ENCODE data around the gene NDUFC2.
"Not testable (repeated sequence)": the region's sequence is repeated elsewhere in the genome, so short reads cannot be mapped to it uniquely, and the experiment has no call there.

Gene NDUFC2

DNA sequence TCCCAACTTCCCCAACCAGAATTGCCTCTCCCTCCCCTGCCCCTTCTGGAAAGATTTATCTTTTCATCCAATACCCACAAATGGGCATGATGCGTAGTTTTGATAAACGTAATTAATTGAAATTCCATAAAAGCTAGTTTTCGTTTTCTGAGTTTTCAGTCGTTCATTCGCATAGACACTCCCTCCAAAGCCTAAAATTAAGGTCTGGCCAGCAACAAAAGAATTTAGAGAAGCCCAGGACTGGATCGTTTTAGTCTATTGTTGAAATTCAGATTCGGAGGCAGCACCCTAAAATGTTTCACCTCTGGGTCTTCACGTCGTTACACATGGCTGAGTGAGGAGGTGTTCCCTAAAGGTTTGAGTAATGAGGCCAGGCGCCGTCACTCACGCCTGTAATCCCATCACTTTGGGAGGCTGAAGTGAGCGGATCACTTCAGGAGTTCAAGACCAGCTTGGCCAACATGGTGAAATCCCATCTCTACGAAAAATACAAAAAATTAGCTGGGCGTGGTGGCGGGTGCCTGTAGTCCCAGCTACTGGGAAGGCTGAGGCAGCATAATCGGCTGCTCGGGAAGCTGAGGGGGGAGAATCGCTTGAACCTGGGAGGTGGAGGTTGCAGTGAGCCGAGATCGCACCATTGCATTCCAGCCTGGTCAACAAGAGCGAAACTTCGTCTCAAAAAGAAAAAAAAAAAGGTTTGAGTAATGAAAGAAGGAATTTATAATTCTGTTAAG lies 589 bp upstream of the NDUFC2 start:
- DNase-seq = no peak

- no peak for DNase-seq
Observed at GRCh38 chr11:78078218-78079167, 1.2 kb downstream of the NDUFC2 start.

GRCh38 chr11:78077592-78077991 lies 2.1 kb downstream of the NDUFC2 start:
- not testable (repeated sequence) for DNase-seq

GRCh38 chr11:78076733-78077403 lies 2.8 kb downstream of the NDUFC2 start:
- DNase-seq = no peak

DNA sequence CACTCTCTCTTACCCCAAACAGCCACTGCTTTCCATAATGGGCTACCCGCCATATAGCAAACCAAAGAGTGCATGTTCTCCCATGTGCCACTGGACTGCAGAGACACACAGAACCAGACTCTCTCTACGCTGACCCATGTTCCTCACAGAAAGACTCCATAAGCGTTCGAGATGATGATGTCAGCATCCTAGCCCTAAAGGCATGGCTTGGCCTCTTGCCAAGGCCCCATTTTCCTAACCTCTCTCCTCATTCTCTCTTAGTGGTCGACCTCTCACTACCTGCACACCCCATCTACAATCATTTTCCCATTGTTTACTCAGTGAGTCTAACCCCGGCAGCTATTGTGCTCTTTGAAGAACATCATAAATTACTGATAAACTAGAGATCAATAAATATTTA lies 4.9 kb downstream of the NDUFC2 start:
- no peak for DNase-seq

GRCh38 chr11:78072455-78072854 lies 7.2 kb downstream of the NDUFC2 start:
- DNase-seq = no peak

DNA sequence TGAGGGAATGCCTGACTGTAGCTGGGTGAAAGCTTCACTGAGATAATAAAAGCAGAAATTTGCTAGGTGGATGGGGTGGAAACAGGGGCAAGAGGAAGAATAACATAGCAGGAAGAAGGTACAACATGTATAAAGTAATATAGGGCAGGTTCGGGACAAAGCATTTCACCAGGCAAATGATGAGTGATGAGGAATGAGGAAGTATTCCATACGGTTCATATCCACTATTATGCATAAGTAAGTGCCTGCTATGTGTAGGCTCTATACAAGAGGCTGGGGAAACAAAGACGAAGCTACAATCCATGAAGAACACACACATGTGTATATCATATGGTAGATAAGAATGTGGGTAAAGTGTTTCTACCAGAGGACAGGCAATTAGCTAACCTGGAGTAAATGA lies 7.9 kb downstream of the NDUFC2 start:
- DNase-seq = no peak

GRCh38 chr11:78070621-78071020 lies 9.0 kb downstream of the NDUFC2 start:
- no peak for DNase-seq

DNA sequence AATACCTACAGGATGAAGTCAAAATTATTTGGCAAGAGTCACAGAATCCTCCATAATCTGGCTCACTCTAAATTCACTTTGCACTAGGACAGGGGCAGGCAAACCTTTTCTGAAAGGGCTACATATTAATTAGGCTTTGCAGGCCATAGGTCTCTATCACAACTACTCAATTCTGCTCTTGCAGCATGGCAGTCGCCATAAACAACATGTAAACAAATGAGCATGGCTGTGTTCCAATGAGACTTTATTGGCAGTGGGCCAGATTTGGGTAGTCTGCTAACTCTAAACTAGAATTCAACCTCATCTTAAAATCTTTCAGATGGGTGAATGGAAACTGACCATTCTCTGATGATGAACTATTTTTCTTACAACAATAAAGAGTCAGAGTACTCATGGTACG lies 10.2 kb downstream of the NDUFC2 start:
- DNase-seq = no peak

DNA sequence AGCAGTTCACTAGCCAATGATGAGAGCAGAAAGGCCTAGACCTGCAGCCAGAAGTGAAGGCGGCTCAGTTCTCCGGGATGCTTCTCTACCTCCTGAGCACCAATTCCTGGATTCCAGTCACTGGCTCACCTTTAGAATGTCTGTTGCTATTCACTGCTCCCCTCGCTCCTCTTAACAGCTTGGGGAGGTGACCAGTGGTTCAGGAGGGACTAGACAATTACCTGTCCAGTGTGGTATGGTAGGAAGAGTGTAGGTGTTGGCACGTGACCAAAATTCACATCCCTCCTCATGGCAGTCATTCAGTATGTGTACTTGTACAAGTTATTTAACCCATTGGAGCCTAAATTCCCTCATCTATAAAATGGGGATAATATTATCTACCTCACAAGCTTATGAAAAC lies 12.0 kb downstream of the NDUFC2 start:
- DNase-seq = no peak

- no peak for DNase-seq
Observed at GRCh38 chr11:78066471-78066870, 13.2 kb downstream of the NDUFC2 start.

DNA sequence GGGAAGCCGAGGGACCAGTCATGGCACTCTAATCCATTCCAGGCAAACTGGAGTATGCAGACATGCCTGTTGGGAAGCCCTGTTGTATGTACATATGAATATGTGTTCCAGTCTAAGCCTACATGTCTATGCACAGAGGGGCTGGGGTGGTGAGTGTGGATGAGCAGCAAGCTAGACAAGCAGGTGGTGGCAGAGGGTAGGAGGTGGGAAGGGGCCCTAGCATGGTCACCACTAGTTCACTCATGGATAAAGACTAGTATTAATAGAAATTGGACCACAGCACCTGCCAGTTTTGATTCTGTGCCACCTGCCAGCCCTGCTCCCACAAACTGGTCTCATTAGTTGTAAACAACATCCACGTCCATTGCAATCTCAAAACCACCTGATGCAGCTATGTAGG lies 14.5 kb downstream of the NDUFC2 start:
- DNase-seq = no peak

DNA sequence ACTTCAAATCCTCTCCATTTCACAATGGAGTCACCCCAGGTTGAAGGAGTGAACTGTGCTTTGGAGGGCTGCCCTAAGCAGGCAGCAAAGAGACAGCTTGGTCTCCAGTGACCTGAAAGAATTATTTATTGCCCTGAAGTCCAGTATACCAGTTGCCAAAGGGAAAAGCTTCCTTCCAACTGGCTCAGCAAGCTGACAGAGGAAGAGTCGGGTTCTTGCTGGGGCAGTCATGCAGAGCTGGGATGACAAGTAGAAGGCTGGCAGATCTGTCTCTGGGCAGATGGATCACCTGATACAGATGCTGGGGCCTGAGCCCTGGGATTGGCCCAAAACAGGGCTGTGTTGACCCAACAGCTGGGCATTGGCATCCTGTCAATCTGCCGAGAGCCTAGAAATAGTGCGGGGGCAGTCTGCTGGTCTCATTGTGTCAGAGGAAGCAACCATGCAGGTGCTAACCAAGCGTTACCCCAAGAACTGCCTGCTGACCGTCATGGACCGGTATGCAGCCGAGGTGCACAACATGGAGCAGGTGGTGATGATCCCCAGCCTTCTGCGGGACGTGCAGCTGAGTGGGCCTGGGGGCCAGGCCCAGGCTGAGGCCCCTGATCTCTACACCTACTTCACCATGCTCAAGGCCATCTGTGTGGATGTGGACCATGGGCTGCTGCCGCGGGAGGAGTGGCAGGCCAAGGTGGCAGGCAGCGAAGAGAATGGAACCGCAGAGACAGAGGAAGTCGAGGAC lies 16.1 kb downstream of the NDUFC2 start, which contains the start of gene THRSP:
THRSP (plus strand) TSS at position 422 of the 742 bp plus-strand sequence; CDS start at position 443, 21 bp downstream.
- DNase-seq = no peak

DNA sequence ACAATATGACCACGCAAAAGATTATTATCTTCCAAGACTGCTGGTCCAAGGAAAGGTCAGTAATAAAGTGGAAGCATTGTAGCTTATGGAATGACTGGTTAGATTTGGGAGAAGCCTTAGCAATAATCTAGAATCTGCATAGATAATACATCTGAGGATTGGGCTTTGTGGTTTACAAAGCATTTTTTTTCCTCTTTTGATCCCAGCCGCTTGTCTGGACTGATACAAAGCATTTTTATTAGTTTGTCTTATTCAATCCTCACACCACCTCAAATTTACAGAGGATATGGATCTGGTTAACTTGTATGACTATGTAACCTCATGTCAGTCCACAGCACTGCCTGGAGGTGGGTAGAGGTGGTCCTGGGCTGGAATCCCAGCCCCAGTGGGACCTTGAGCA lies 17.0 kb downstream of the NDUFC2 start:
- no peak for DNase-seq

- no peak for DNase-seq
Observed at GRCh38 chr11:78061921-78062311, 17.7 kb downstream of the NDUFC2 start.

GRCh38 chr11:78061088-78061920 lies 18.4 kb downstream of the NDUFC2 start:
- no peak for DNase-seq

DNA sequence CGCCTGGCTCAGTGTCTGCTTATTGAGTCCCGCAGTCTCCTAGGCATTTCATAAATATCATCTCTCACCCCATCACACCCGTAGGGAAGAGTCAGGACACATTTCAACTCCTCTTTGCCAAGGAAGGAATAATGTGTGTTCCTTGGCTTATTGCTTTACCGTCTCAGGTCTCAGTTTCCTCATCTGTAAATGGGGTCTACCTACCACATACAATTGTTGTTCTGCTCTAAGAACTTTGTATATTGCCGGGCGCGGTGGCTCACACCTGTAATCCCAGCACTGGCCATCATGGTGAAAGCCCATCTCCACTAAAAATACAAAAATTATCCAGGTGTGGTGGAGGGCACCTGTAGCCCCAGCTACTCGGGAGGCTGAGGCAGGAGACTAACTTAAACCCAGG lies 19.1 kb downstream of the NDUFC2 start:
- no peak for DNase-seq

- not testable (repeated sequence) for DNase-seq
Observed at GRCh38 chr11:78059749-78060328, 19.8 kb downstream of the NDUFC2 start.

GRCh38 chr11:78057462-78058055 lies 22.1 kb downstream of the NDUFC2 start:
- no peak for DNase-seq

- no peak for DNase-seq
Observed at GRCh38 chr11:78056093-78056492, 23.6 kb downstream of the NDUFC2 start.

DNA sequence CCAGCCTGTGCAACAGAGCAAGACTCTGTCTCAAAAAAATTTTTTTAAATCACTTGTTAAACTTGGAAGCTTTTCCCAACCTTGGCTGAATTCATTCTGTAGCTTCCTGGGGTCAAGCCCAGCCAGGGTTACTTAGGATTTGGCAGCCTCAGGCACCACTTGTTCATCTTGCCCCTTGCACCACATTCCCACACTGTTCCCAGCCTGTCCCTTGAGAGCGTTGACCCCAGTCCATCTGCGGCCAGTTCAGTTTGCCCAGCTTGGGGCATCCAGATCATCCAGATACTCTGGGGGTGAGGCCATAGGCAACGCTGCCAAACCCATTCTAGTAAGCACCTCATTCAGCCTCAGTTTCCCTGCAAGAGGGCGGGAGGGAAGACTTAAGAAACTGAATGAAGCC lies 24.7 kb downstream of the NDUFC2 start:
- no peak for DNase-seq
